H9 (cell line): ENCODE data around the gene RPS4Y2. TPM values are rescaled to one million over a fixed set of nuclear protein-coding genes. Genes with fewer than 3 reads are reported as not detected.

Source experiments
- DNase-seq: peaks from one replicate; pipeline ENCODE4 v3.0.0-alpha.2; 2017
- H2AFZ ChIP-seq: one replicate; pipeline ENCODE4 v1.6.1; 2013; ENCODE audit warnings: mild to moderate bottlenecking, low read length, control low read depth, moderate library complexity
- H2AK5ac ChIP-seq: 2 replicates; pipeline ENCODE4 v1.6.1; 2013; ENCODE audit warnings: low read length, control low read depth, mixed read lengths; ENCODE audit not compliant: insufficient read length
- H2BK120ac ChIP-seq: one replicate; pipeline ENCODE4 v1.6.1; 2013; ENCODE audit warnings: low read depth, mild to moderate bottlenecking, low read length, control low read depth, inconsistent platforms; ENCODE audit not compliant: poor library complexity, severe bottlenecking
- H2BK12ac ChIP-seq: 2 replicates; pipeline ENCODE4 v1.6.1; 2013; ENCODE audit warnings: low read length, control low read depth, mixed read lengths, low read depth; ENCODE audit not compliant: insufficient read length
- H2BK15ac ChIP-seq: 2 replicates; pipeline ENCODE4 v1.6.1; 2013; ENCODE audit warnings: low read depth, low read length, control low read depth
- H2BK20ac ChIP-seq: one replicate; pipeline ENCODE4 v1.6.1; 2013; ENCODE audit warnings: low read depth, mild to moderate bottlenecking, low read length, control low read depth, inconsistent platforms; ENCODE audit not compliant: poor library complexity, severe bottlenecking
- H2BK5ac ChIP-seq: 2 replicates; pipeline ENCODE4 v1.6.1; 2013; ENCODE audit warnings: low read length, control low read depth, mixed read lengths; ENCODE audit not compliant: insufficient read length
- H3K14ac ChIP-seq: 2 replicates; pipeline ENCODE4 v1.6.1; 2013; ENCODE audit warnings: low read length, control low read depth; ENCODE audit not compliant: insufficient read depth
- H3K18ac ChIP-seq: 2 replicates; pipeline ENCODE4 v1.6.1; 2013; ENCODE audit warnings: low read depth, mild to moderate bottlenecking, mixed read lengths, low read length, control low read depth; ENCODE audit not compliant: insufficient read length
- H3K23ac ChIP-seq: 2 replicates; pipeline ENCODE4 v1.6.1; 2013; ENCODE audit warnings: low read length, control low read depth, mixed read lengths, low read depth; ENCODE audit not compliant: insufficient read length
- H3K23me2 ChIP-seq: 2 replicates; pipeline ENCODE4 v1.6.1; 2013; ENCODE audit warnings: low read depth, mild to moderate bottlenecking, mixed read lengths, low read length, control low read depth; ENCODE audit not compliant: insufficient read length, poor library complexity, severe bottlenecking
- H3K27ac ChIP-seq: 2 replicates; pipeline ENCODE4 v1.5.1; 2013; ENCODE audit warnings: low read length, control low read depth, mixed read lengths, low read depth; ENCODE audit not compliant: insufficient read length
- H3K27me3 ChIP-seq: 2 replicates; pipeline ENCODE4 v1.6.1; 2013; ENCODE audit warnings: low read length, control low read depth, inconsistent platforms; ENCODE audit not compliant: insufficient read depth
- H3K4ac ChIP-seq: 2 replicates; pipeline ENCODE4 v1.6.1; 2013; ENCODE audit warnings: low read depth, mild to moderate bottlenecking, control low read depth, inconsistent platforms, low read length, moderate library complexity
- H3K4me1 ChIP-seq: 2 replicates; pipeline ENCODE4 v1.6.1; 2013; ENCODE audit warnings: low read length, control low read depth, inconsistent platforms; ENCODE audit not compliant: insufficient read depth
- H3K4me2 ChIP-seq: 2 replicates; pipeline ENCODE4 v1.6.1; 2013; ENCODE audit warnings: low read length, control low read depth, mixed read lengths; ENCODE audit not compliant: insufficient read length, insufficient read depth
- H3K56ac ChIP-seq: 2 replicates; pipeline ENCODE4 v1.6.1; 2013; ENCODE audit warnings: low read depth, mild to moderate bottlenecking, mixed read lengths, low read length, control low read depth; ENCODE audit not compliant: insufficient read length
- H3K79me1 ChIP-seq: 2 replicates; pipeline ENCODE4 v1.6.1; 2013; ENCODE audit warnings: low read depth, mild to moderate bottlenecking, moderate library complexity, low read length, control low read depth, inconsistent platforms; ENCODE audit not compliant: insufficient read depth, poor library complexity, severe bottlenecking
- H3K79me2 ChIP-seq: 2 replicates; pipeline ENCODE4 v1.6.1; 2013; ENCODE audit warnings: low read length, control low read depth, inconsistent platforms; ENCODE audit not compliant: insufficient read depth
- H3K9ac ChIP-seq: 2 replicates; pipeline ENCODE4 v1.6.1; 2013; ENCODE audit warnings: low read length, control low read depth, mixed read lengths; ENCODE audit not compliant: insufficient read length; ENCODE audit errors: extremely low read depth
- H3K9me3 ChIP-seq: one replicate; pipeline ENCODE4 v1.6.1; 2013; ENCODE audit warnings: low read depth, low read length, inconsistent platforms; ENCODE audit not compliant: control insufficient read depth
- H3T11ph ChIP-seq: one replicate; pipeline ENCODE4 v1.6.1; 2013; ENCODE audit warnings: mild to moderate bottlenecking, low read length, control low read depth, inconsistent platforms
- H4K20me1 ChIP-seq: one replicate; pipeline ENCODE4 v1.6.1; 2013; ENCODE audit not compliant: control insufficient read depth, insufficient read length, insufficient read depth
- H4K5ac ChIP-seq: 2 replicates; pipeline ENCODE4 v1.6.1; 2013; ENCODE audit warnings: low read depth, mild to moderate bottlenecking, mixed read lengths, low read length, control low read depth; ENCODE audit not compliant: insufficient read length
- H4K8ac ChIP-seq: replicated peaks from 2 replicates; pipeline ENCODE4 v1.6.1; 2013; ENCODE audit warnings: low read length, control low read depth, mixed read lengths, low read depth; ENCODE audit not compliant: insufficient read length
- H4K91ac ChIP-seq: 2 replicates; pipeline ENCODE4 v1.6.1; 2013; ENCODE audit warnings: low read depth, mild to moderate bottlenecking, moderate library complexity, mixed read lengths, low read length, control low read depth; ENCODE audit not compliant: insufficient read length
- H3K27ac Mint-ChIP-seq, 3 experiments: 2 replicates in 2 of 3; 3 replicates in 1 of 3; pipeline ENCODE4 v1.8.0; 2020 to 2021; ENCODE audit warnings: mixed read lengths in 3 of 3, mild to moderate bottlenecking in 1 of 3, moderate library complexity in 1 of 3
- H3K27me3 Mint-ChIP-seq: 2 replicates; pipeline ENCODE4 v1.8.0; 2021; ENCODE audit warnings: low read depth, mild to moderate bottlenecking, moderate library complexity, mixed read lengths
- H3K36me3 Mint-ChIP-seq, 3 experiments: 2 replicates in 2 of 3; 3 replicates in 1 of 3; pipeline ENCODE4 v1.8.0; 2020 to 2021; ENCODE audit warnings: low read depth in 3 of 3, mixed read lengths in 3 of 3; ENCODE audit not compliant: insufficient read depth in 1 of 3
- H3K4me1 Mint-ChIP-seq, 2 experiments: 2 replicates each; pipeline ENCODE4 v1.8.0; 2020; ENCODE audit warnings: mixed read lengths in 2 of 2
- H3K4me3 Mint-ChIP-seq, 2 experiments: 2 replicates in 1 of 2; 3 replicates in 1 of 2; pipeline ENCODE4 v1.8.0; 2020 to 2021; ENCODE audit warnings: mild to moderate bottlenecking in 2 of 2, mixed read lengths in 2 of 2, moderate library complexity in 1 of 2
- H3K9me3 Mint-ChIP-seq, 2 experiments: 2 replicates in 1 of 2; 3 replicates in 1 of 2; pipeline ENCODE4 v1.8.0; 2020; ENCODE audit warnings: mild to moderate bottlenecking in 2 of 2, mixed read lengths in 2 of 2, moderate library complexity in 1 of 2
- WGBS: extraction: QIAGEN DNeasy Blood & Tissue Kit; methylation state at CpG from one replicate; pipeline ENCODE4 v1.1.7; 2013; ENCODE audit warnings: missing lambda C conversion rate, low lambda C conversion rate, mixed read lengths; ENCODE audit not compliant: insufficient read length; ENCODE audit errors: extremely low coverage; 5-methylcytosine and 5-hydroxymethylcytosine counted together
- total RNA-seq: library from RNA; stranded (reverse); gene quantifications from 2 replicates; pipeline ENCODE4 v1.2.1, GENCODE V29; 2021
- TF ChIP-seq, protein P1 (sequence below): fragments of 200-600 bp; sonication (generic); conservative IDR thresholded peaks from 3 replicates; pipeline ENCODE4 v1.8.0; 2021; ENCODE audit warnings: antibody characterized with exemption, mild to moderate bottlenecking

RPS4Y2 gene
- total RNA-seq, 1 experiment from 2014 or later = not detected

DNA sequence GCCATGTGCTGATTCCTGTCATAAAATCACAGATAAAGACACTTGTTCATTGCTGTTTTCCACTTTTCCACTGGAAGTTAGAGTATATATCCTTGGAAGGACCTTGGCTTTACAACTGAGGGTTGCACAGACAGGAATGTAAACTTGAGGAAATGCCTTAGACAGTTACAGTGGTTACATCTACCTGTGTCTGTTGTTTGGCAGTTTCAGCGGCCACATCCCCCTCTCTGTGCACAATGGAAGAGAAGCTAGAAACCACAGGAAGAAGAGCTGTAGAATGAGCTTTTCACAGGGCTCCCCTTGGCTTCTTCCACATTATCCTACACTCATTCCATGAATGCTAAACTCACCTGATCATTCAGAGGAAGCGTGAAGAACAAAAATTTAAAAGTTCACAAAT is 9.0 kb upstream of the RPS4Y2 start:
- H3K27me3 ChIP-seq = no peaks in the 10 kb centered on the region
- no peak overlapping the region for H4K91ac ChIP-seq
- no peak overlapping the region for H2AFZ ChIP-seq
- H3K36me3 Mint-ChIP-seq = no peaks in the 10 kb centered on the region
- no peak overlapping the region for H3K27ac Mint-ChIP-seq
- H3T11ph ChIP-seq = no peak overlapping the region
- no peak overlapping the region for H3K4me3 Mint-ChIP-seq
- TF ChIP-seq, protein P1, sequence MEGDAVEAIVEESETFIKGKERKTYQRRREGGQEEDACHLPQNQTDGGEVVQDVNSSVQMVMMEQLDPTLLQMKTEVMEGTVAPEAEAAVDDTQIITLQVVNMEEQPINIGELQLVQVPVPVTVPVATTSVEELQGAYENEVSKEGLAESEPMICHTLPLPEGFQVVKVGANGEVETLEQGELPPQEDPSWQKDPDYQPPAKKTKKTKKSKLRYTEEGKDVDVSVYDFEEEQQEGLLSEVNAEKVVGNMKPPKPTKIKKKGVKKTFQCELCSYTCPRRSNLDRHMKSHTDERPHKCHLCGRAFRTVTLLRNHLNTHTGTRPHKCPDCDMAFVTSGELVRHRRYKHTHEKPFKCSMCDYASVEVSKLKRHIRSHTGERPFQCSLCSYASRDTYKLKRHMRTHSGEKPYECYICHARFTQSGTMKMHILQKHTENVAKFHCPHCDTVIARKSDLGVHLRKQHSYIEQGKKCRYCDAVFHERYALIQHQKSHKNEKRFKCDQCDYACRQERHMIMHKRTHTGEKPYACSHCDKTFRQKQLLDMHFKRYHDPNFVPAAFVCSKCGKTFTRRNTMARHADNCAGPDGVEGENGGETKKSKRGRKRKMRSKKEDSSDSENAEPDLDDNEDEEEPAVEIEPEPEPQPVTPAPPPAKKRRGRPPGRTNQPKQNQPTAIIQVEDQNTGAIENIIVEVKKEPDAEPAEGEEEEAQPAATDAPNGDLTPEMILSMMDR = no peak
- no peak overlapping the region for H3K4ac ChIP-seq
- no peak overlapping the region for H2BK120ac ChIP-seq
- H4K5ac ChIP-seq = no peak overlapping the region
- no peak overlapping the region for H2BK12ac ChIP-seq
- no peak overlapping the region for H3K23ac ChIP-seq
- no peak overlapping the region for H2BK5ac ChIP-seq
- no peaks in the 10 kb centered on the region for H3K4me1 Mint-ChIP-seq
- H4K8ac ChIP-seq = no peak overlapping the region
- H4K20me1 ChIP-seq = no peaks in the 10 kb centered on the region
- H2BK20ac ChIP-seq = no peak overlapping the region
- no peak overlapping the region for H3K18ac ChIP-seq
- no peaks in the 10 kb centered on the region for H3K9me3 Mint-ChIP-seq
- H3K79me2 ChIP-seq = no peaks in the 10 kb centered on the region
- H3K27me3 Mint-ChIP-seq = no peaks in the 10 kb centered on the region
- no peak for DNase-seq
- no peaks in the 10 kb centered on the region for H3K79me1 ChIP-seq
- no peaks in the 10 kb centered on the region for H3K23me2 ChIP-seq
- no peak overlapping the region for H3K27ac ChIP-seq
- H3K56ac ChIP-seq = no peak overlapping the region
- H3K14ac ChIP-seq = no peak overlapping the region
- H3K9me3 ChIP-seq = no peaks in the 10 kb centered on the region
- no peak overlapping the region for H3K4me2 ChIP-seq
- H3K4me1 ChIP-seq = no peaks in the 10 kb centered on the region
- no peak overlapping the region for H2BK15ac ChIP-seq
- no peak overlapping the region for H3K9ac ChIP-seq
- no peak overlapping the region for H2AK5ac ChIP-seq
- no CpG with 5 or more reads among the region's 2 CpGs for WGBS
